ENCODE data around the gene LIN54.

The LIN54 gene

DNA sequence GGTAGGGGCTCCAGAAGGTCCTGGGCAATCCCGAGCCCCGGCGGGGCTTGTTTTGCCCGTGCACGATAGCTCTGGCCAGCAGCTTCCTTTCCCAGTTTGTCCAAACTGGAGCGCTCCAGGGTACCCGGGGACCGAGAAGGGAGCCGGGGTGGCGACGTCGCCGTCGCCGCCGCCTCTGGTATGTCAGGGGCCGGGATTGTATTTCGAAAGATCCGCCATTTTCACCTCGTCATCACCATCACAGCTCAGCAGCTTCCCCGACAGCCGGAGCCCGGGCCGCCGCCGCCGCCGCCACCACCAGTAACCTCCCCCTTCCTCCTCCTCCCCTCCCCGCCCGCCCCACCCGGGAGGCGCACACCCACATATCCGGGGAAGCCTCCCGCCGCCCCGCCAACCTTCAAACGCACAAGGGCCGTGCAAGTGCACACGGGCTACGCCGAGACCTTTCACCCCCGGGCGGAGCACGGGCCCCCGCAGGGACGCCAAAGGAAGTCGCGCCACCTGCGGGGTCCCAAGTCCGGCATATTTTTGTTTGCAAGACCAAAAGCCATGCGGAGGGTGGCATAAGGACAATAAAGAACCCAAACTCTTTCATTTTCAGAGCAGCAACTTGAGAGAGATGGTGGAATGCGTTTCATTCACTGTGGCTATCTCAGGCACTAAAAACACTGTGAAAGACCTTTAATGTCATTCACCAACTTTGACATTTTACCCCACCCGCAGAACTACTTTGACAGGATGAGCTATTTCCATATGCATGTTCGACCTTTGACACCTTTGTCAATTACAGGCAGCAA, at the start of gene LIN54:
TSS of gene LIN54 (minus strand) at position 302 of the 797 bp plus-strand sequence. CDS start 25,979 bp downstream, outside the sequence.
- TF ChIP-seq ZBTB7A (IDR thresholded peaks at IDR 0.05; ENCODE audit: low read depth) = no peak
- TF ChIP-seq, protein P1, sequence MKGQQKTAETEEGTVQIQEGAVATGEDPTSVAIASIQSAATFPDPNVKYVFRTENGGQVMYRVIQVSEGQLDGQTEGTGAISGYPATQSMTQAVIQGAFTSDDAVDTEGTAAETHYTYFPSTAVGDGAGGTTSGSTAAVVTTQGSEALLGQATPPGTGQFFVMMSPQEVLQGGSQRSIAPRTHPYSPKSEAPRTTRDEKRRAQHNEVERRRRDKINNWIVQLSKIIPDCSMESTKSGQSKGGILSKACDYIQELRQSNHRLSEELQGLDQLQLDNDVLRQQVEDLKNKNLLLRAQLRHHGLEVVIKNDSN (IDR thresholded peaks at IDR 0.05) = no peak
- peak; percentile 5; the same call in 1 of the 2 replicates for TF ChIP-seq TAF1 (IDR thresholded peaks at IDR 0.05; ENCODE audit: low read depth)
- no peak for TF ChIP-seq TCF12 (IDR thresholded peaks at IDR 0.05; ENCODE audit: low read depth)
- TF ChIP-seq, protein P2, sequence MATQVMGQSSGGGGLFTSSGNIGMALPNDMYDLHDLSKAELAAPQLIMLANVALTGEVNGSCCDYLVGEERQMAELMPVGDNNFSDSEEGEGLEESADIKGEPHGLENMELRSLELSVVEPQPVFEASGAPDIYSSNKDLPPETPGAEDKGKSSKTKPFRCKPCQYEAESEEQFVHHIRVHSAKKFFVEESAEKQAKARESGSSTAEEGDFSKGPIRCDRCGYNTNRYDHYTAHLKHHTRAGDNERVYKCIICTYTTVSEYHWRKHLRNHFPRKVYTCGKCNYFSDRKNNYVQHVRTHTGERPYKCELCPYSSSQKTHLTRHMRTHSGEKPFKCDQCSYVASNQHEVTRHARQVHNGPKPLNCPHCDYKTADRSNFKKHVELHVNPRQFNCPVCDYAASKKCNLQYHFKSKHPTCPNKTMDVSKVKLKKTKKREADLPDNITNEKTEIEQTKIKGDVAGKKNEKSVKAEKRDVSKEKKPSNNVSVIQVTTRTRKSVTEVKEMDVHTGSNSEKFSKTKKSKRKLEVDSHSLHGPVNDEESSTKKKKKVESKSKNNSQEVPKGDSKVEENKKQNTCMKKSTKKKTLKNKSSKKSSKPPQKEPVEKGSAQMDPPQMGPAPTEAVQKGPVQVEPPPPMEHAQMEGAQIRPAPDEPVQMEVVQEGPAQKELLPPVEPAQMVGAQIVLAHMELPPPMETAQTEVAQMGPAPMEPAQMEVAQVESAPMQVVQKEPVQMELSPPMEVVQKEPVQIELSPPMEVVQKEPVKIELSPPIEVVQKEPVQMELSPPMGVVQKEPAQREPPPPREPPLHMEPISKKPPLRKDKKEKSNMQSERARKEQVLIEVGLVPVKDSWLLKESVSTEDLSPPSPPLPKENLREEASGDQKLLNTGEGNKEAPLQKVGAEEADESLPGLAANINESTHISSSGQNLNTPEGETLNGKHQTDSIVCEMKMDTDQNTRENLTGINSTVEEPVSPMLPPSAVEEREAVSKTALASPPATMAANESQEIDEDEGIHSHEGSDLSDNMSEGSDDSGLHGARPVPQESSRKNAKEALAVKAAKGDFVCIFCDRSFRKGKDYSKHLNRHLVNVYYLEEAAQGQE (IDR thresholded peaks at IDR 0.05; ENCODE audit: low read depth) = no peak
- 0 out of 2 replicates have a peak, but pooled peaks have one; percentile 5 for TF ChIP-seq CREB1 (IDR thresholded peaks at IDR 0.05; ENCODE audit: low read depth)
- no peak for TF ChIP-seq CEBPB (IDR thresholded peaks at IDR 0.05)
- TF ChIP-seq YY1 (IDR thresholded peaks at IDR 0.05; ENCODE audit: low read depth) = peak; percentile 78; the same call in 1 of the 2 replicates
- TF ChIP-seq RAD21 (IDR thresholded peaks at IDR 0.05; ENCODE audit: low read depth) = no peak
- no peak; the same call in 1 of the 2 replicates for TF ChIP-seq TEAD4 (IDR thresholded peaks at IDR 0.05)
- no peak for TF ChIP-seq FOXM1 (IDR thresholded peaks at IDR 0.05; ENCODE audit: borderline replicate concordance, low read depth)
- TF ChIP-seq, protein P3, sequence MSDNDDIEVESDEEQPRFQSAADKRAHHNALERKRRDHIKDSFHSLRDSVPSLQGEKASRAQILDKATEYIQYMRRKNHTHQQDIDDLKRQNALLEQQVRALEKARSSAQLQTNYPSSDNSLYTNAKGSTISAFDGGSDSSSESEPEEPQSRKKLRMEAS (IDR thresholded peaks at IDR 0.05) = no peak
- no peak for TF ChIP-seq EP300 (IDR thresholded peaks at IDR 0.05; ENCODE audit: borderline replicate concordance)
- no peak for TF ChIP-seq NFIC (IDR thresholded peaks at IDR 0.05)

DNA sequence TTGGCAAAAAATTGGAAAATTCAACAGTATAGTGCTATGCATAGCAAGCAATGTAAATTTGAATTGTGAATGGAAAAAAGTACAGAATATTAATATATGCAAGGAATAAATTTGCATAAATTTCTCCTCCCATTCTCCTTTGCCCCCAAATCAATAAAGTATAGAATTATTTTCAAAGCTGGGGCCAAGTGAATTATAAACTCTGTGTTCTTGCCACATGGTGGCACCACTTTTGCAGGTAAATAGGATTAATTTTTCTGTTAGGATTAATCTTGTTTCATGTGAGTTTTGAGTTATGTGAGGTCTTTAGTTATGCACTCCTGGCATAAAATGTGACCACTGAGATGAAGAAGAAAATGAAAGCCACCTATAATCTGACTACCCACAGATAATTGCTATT, 44.3 kb upstream of the LIN54 start:
- no peak for TF ChIP-seq ZBTB7A (IDR thresholded peaks at IDR 0.05; ENCODE audit: low read depth)
- no peak for TF ChIP-seq NFIC (IDR thresholded peaks at IDR 0.05)
- TF ChIP-seq RAD21 (IDR thresholded peaks at IDR 0.05; ENCODE audit: low read depth) = peak; percentile 40; the same call in 1 of the 2 replicates

DNA sequence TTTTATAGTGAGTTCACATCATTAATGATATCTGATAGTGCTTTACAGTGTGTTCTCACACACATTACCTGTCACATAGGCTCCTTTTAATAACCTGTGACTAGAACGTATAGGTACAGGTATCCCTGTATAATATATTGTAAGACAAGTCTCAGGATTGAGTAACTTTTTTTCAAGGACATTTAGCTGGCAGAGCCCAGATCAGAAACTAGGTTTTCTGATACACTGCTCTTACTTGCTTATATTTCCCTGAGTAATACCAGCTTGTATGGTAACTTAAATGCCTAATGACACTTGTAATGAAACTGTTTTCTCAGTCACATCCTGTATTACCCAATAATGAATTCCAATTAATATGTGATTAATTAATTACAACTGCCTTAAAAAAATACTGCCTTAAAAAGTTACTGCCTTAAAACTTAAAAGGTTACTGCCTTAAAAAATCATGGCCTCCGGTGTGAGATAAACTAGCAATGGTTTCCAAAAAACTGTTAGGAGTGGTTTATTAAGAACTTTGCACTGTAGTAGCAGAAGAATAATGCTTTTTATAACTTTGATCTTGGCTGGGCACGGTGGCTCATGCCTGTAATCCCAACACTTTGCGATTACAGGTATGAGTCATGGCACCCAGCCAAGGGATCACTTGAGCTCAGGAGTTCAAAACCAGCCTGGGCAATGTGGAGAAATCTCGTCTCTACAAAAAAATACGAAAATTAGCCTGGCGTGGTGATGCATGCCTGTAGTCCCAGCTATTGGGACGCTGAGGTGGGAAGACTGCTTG, 36.3 kb upstream of the LIN54 start:
- TF ChIP-seq EP300 (IDR thresholded peaks at IDR 0.05; ENCODE audit: borderline replicate concordance) = no peak
- no peak for TF ChIP-seq CEBPB (IDR thresholded peaks at IDR 0.05)
- TF ChIP-seq, protein P2 (IDR thresholded peaks at IDR 0.05; ENCODE audit: low read depth) = no peak

DNA sequence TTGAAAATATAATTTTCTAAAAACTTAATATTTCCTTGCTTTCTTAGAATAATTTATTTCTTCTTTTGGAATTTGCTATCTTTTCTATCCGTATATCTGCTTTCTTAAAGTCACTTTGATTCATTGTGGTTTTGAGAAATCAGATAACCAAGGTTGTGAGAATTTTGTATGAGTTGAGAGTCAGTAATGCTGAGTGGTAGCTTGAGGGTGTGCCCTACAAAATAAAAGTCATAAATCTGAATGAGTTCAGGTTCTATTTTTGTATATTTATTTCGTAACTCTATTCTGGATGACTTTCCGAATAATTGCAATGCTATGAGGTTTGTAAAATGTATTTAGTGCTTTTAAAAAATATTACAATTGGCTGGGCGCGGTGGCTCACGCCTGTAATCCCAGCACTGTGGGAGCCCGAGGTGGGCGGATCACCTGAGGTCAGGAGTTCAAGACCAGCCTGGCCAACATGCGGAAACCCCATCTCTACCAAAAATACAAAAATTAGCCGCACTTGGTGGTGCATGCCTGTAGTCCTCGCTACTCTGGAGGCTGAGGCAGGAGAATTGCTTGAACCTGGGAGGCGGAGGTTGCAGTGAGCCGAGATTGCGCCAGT, 33.3 kb upstream of the LIN54 start:
- TF ChIP-seq, protein P3 (IDR thresholded peaks at IDR 0.05) = no peak
- TF ChIP-seq EP300 (IDR thresholded peaks at IDR 0.05; ENCODE audit: borderline replicate concordance) (no peak), RAD21 (IDR thresholded peaks at IDR 0.05; ENCODE audit: low read depth) (no peak), TCF12 (IDR thresholded peaks at IDR 0.05; ENCODE audit: low read depth) (no peak), TEAD4 (IDR thresholded peaks at IDR 0.05) (no peak), EGR1 (IDR thresholded peaks at IDR 0.05) (no peak), FOXM1 (IDR thresholded peaks at IDR 0.05; ENCODE audit: borderline replicate concordance, low read depth) (no peak), ZBTB7A (IDR thresholded peaks at IDR 0.05; ENCODE audit: low read depth) (no peak), TAF1 (IDR thresholded peaks at IDR 0.05; ENCODE audit: low read depth) (no peak), CEBPB (IDR thresholded peaks at IDR 0.05) (no peak), NFIC (IDR thresholded peaks at IDR 0.05) (no peak)
- TF ChIP-seq, protein P2 (IDR thresholded peaks at IDR 0.05; ENCODE audit: low read depth) = no peak

Data from Ishikawa (cell line).